OCI-LY1 (cell line): ENCODE results near the gene IRF1.

Experiments
- CTCF ChIP-seq: fragments of 200-600 bp; sonication (generic), shearing (Covaris generic); IDR thresholded peaks from 2 replicates; pipeline ENCODE4 v1.5.1; 2017; ENCODE audit warnings: mild to moderate bottlenecking, antibody characterized with exemption, low read length, moderate library complexity, mixed read lengths
- EZH2 ChIP-seq: fragments of 200-600 bp; sonication (generic), shearing (Covaris generic); IDR thresholded peaks from 2 replicates; pipeline ENCODE4 v1.8.0; 2017; ENCODE audit warnings: borderline replicate concordance, mixed run types, mild to moderate bottlenecking, antibody characterized with exemption, low read length, moderate library complexity, mixed read lengths

- TF ChIP-seq CTCF (no peak), EZH2 (no peak)
Measured at GRCh38 chr5:132433141-132433540, 57.4 kb downstream of the IRF1 start.
